Stimulated activated CD8-positive, alpha-beta memory T cell treated with anti-CD3 and anti-CD28 coated beads, Interleukin-12 subunit alpha, Interleukin-12 subunit beta, amount 100 ng/mL, for 24 hours (primary cell): ENCODE measurements around the gene LY6G6F.

Experiments
- DNase-seq: peaks from one replicate; pipeline ENCODE4 v3.0.0-alpha.2; 2020; ENCODE audit errors: extremely low read depth

LY6G6F gene

GRCh38 chr6:31676322-31676903, 30.3 kb upstream of the LY6G6F start:
- no peak for DNase-seq

- DNase-seq, result no peak
These were observed 29.8 kb upstream of the LY6G6F start for GRCh38 chr6:31676904-31677303.

- DNase-seq, result no peak
These were observed 28.7 kb upstream of the LY6G6F start for GRCh38 chr6:31677955-31678354.

GRCh38 chr6:31680226-31681134, 26.2 kb upstream of the LY6G6F start, which contains the start of gene LY6G5C:
LY6G5C (minus strand) TSS chr6:31681067; CDS start chr6:31680373, 694 bp downstream.
- no peak for DNase-seq

GRCh38 chr6:31681135-31681671, 25.5 kb upstream of the LY6G6F start:
- DNase-seq, result no peak

GRCh38 chr6:31683591-31683990, 23.1 kb upstream of the LY6G6F start:
- DNase-seq, result no peak

- DNase-seq, result no peak
These were observed 20.2 kb upstream of the LY6G6F start for GRCh38 chr6:31686483-31686882.

GRCh38 chr6:31687321-31687720, 19.3 kb upstream of the LY6G6F start:
- no peak for DNase-seq

- DNase-seq, result no peak
These were observed 18.6 kb upstream of the LY6G6F start for GRCh38 chr6:31687860-31688693.

GRCh38 chr6:31689249-31690110, 17.2 kb upstream of the LY6G6F start:
- DNase-seq, result no peak

- no peak for DNase-seq
These were observed 16.2 kb upstream of the LY6G6F start for GRCh38 chr6:31690231-31691077.

- no peak for DNase-seq
These were observed 15.6 kb upstream of the LY6G6F start for GRCh38 chr6:31691078-31691463.

GRCh38 chr6:31691564-31692108, 15.0 kb upstream of the LY6G6F start:
- no peak for DNase-seq

- DNase-seq, result no peak
These were observed 14.3 kb upstream of the LY6G6F start for GRCh38 chr6:31692353-31692752.

GRCh38 chr6:31692886-31693285, 13.8 kb upstream of the LY6G6F start:
- no peak for DNase-seq

GRCh38 chr6:31693535-31693934, 13.1 kb upstream of the LY6G6F start:
- DNase-seq, result no peak

GRCh38 chr6:31697555-31697954, 9.1 kb upstream of the LY6G6F start:
- no peak for DNase-seq

- no peak for DNase-seq
These were observed 5.8 kb upstream of the LY6G6F start for GRCh38 chr6:31700740-31701401.

- no peak for DNase-seq
These were observed 4.8 kb upstream of the LY6G6F start for GRCh38 chr6:31701666-31702404.
